Measurements from ENCODE around the gene ZFYVE19. TPM values are rescaled to one million over a fixed set of nuclear protein-coding genes. Genes with fewer than 3 reads are reported as not detected.

The ZFYVE19 gene
- total RNA-seq, 1 experiment from 2014 or later = 19.2 TPM

DNA sequence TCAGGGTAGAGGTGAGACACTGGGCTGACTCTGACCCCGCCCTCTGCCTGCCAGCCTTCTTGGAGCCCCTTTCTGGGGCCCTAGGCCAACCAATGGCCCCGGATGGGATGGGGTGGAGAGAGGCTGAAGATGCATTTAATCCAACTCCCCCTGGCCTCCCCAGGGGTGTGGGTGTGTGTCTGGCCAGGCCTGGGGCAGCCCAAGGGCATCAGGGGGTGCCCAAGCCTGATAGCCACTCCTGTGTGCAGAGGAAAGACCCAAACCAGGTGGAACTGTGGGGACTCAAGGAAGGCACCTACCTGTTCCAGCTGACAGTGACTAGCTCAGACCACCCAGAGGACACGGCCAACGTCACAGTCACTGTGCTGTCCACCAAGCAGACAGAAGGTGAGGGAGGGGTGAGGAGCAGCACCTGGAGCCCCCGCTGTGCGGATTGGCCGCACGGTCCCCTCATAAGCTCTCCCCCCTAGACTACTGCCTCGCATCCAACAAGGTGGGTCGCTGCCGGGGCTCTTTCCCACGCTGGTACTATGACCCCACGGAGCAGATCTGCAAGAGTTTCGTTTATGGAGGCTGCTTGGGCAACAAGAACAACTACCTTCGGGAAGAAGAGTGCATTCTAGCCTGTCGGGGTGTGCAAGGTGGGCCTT, 46.5 kb downstream of the ZFYVE19 start:
- no TSS peak for BruUV-seq (replicated peaks)
- H3K4me3 Mint-ChIP-seq (ENCODE audit: unreplicated experiment) = no peak overlapping the region
- H3K9me3 Mint-ChIP-seq (ENCODE audit: unreplicated experiment) = no peaks in the 10 kb centered on the region
- H3K4me1 Mint-ChIP-seq (ENCODE audit: insufficient read depth, unreplicated experiment) = no peaks in the 10 kb centered on the region
- H3K27me3 Mint-ChIP-seq (ENCODE audit: insufficient read depth, unreplicated experiment) = no peaks in the 10 kb centered on the region
- intact Hi-C loops (cut with micrococcal nuclease) = no loop called here
- TF ChIP-seq, protein P1, sequence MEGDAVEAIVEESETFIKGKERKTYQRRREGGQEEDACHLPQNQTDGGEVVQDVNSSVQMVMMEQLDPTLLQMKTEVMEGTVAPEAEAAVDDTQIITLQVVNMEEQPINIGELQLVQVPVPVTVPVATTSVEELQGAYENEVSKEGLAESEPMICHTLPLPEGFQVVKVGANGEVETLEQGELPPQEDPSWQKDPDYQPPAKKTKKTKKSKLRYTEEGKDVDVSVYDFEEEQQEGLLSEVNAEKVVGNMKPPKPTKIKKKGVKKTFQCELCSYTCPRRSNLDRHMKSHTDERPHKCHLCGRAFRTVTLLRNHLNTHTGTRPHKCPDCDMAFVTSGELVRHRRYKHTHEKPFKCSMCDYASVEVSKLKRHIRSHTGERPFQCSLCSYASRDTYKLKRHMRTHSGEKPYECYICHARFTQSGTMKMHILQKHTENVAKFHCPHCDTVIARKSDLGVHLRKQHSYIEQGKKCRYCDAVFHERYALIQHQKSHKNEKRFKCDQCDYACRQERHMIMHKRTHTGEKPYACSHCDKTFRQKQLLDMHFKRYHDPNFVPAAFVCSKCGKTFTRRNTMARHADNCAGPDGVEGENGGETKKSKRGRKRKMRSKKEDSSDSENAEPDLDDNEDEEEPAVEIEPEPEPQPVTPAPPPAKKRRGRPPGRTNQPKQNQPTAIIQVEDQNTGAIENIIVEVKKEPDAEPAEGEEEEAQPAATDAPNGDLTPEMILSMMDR (IDR thresholded peaks at IDR 0.05; ENCODE audit: unreplicated experiment) = no peak
- peaks cover 68% of the 10 kb centered on the region for H3K36me3 Mint-ChIP-seq (ENCODE audit: insufficient read depth, unreplicated experiment)
- DNase-seq (ENCODE audit: unreplicated experiment) = no peak
- ChIA-PET POLR2A (no interaction called here), CTCF (interaction anchor here (2.9 kb wide), 1 partner anchor 68 kb away, joined by 10 read pairs; no protein-coding TSS in a partner anchor)
- no peak overlapping the region for H3K27ac Mint-ChIP-seq (ENCODE audit: low read depth, unreplicated experiment)

GRCh38 chr15:40854161-40854560, 47.3 kb downstream of the ZFYVE19 start:
- ChIA-PET CTCF (interaction anchor here (2.9 to 7.8 kb wide), 2 partner anchors 41 to 69 kb away, joined by 10 to 131 read pairs; partner anchors contain the start of gene VPS18), POLR2A (interaction anchor here (1.8 kb wide), 1 partner anchor 40 kb away, joined by 10 read pairs; the partner anchor contains the start of gene VPS18)
- H3K9me3 Mint-ChIP-seq (ENCODE audit: unreplicated experiment) = no peaks in the 10 kb centered on the region
- H3K4me3 Mint-ChIP-seq (ENCODE audit: unreplicated experiment) = no peak overlapping the region
- H3K36me3 Mint-ChIP-seq (ENCODE audit: insufficient read depth, unreplicated experiment) = peaks cover 66% of the 10 kb centered on the region
- no peaks in the 10 kb centered on the region for H3K27me3 Mint-ChIP-seq (ENCODE audit: insufficient read depth, unreplicated experiment)
- H3K4me1 Mint-ChIP-seq (ENCODE audit: insufficient read depth, unreplicated experiment) = peaks cover 6% of the 10 kb centered on the region
- no peak for DNase-seq (ENCODE audit: unreplicated experiment)
- no peak overlapping the region for H3K27ac Mint-ChIP-seq (ENCODE audit: low read depth, unreplicated experiment)
- intact Hi-C loops (cut with micrococcal nuclease) = no loop called here
- TF ChIP-seq, protein P1 (IDR thresholded peaks at IDR 0.05; ENCODE audit: unreplicated experiment) = no peak
- BruUV-seq (replicated peaks) = no TSS peak

DNA sequence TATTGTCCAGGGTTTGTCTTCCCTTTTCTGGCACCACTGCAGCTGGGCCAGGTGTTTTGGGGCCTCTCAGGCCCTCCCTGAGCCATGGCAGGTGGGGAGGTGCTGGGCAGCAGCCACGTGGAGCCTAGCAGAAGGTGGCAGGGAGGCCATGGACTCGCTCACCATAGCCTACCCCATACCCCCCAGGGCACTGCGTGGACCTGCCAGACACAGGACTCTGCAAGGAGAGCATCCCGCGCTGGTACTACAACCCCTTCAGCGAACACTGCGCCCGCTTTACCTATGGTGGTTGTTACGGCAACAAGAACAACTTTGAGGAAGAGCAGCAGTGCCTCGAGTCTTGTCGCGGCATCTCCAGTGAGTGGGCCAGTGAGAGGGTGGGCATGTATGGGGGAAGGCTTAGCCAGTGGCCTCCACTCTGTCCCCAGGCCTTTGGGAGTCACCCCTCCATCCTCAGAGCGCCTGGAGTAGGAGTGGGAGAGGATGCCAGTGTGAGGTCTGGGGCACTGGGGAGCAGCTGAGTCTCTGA, 48.9 kb downstream of the ZFYVE19 start:
- no peaks in the 10 kb centered on the region for H3K9me3 Mint-ChIP-seq (ENCODE audit: unreplicated experiment)
- BruUV-seq (replicated peaks) = no TSS peak
- H3K27ac Mint-ChIP-seq (ENCODE audit: low read depth, unreplicated experiment) = no peak overlapping the region
- TF ChIP-seq, protein P1 (IDR thresholded peaks at IDR 0.05; ENCODE audit: unreplicated experiment) = no peak
- H3K4me1 Mint-ChIP-seq (ENCODE audit: insufficient read depth, unreplicated experiment) = peaks cover 12% of the 10 kb centered on the region
- CTCF ChIA-PET = interaction anchor here (0.5 to 7.8 kb wide), 9 partner anchors 9 to 316 kb away, joined by 3 to 131 read pairs (median 3); partner anchors contain the start of genes SPINT1 and VPS18
- no peaks in the 10 kb centered on the region for H3K27me3 Mint-ChIP-seq (ENCODE audit: insufficient read depth, unreplicated experiment)
- no peak overlapping the region for H3K4me3 Mint-ChIP-seq (ENCODE audit: unreplicated experiment)
- intact Hi-C loops (cut with micrococcal nuclease) = loop anchor here (5.0 kb wide), 1 partner anchor 108 kb away; no protein-coding TSS in a partner anchor
- H3K36me3 Mint-ChIP-seq (ENCODE audit: insufficient read depth, unreplicated experiment) = peaks cover 50% of the 10 kb centered on the region
- POLR2A ChIA-PET = interaction anchor here (0.6 to 5.3 kb wide), 4 partner anchors 22 to 39 kb away, joined by 3 to 63 read pairs (median 6); partner anchors contain the start of gene VPS18
- no peak for DNase-seq (ENCODE audit: unreplicated experiment)

- Mint-ChIP-seq H3K27ac (ENCODE audit: low read depth, unreplicated experiment) (no peak overlapping the region), H3K4me1 (ENCODE audit: insufficient read depth, unreplicated experiment) (peaks cover 13% of the 10 kb centered on the region), H3K9me3 (ENCODE audit: unreplicated experiment) (no peaks in the 10 kb centered on the region), H3K4me3 (ENCODE audit: unreplicated experiment) (no peak overlapping the region), H3K36me3 (ENCODE audit: insufficient read depth, unreplicated experiment) (peaks cover 40% of the 10 kb centered on the region), H3K27me3 (ENCODE audit: insufficient read depth, unreplicated experiment) (no peaks in the 10 kb centered on the region)
- no peak for DNase-seq (ENCODE audit: unreplicated experiment)
- intact Hi-C loops (cut with micrococcal nuclease) = loop anchor here (1.0 to 5.0 kb wide), 2 partner anchors 36 to 109 kb away; no protein-coding TSS in a partner anchor
- TF ChIP-seq, protein P1 (IDR thresholded peaks at IDR 0.05; ENCODE audit: unreplicated experiment) = no peak
- ChIA-PET CTCF (interaction anchor here (0.6 to 7.8 kb wide), 19 partner anchors 10 to 946 kb away, joined by 3 to 131 read pairs (median 4); partner anchors contain the start of genes DNAJC17, SPINT1, VPS18 and ZFYVE19), POLR2A (interaction anchor here (0.6 to 7.8 kb wide), 7 partner anchors 10 to 105 kb away, joined by 3 to 68 read pairs (median 3); partner anchors contain the start of genes RHOV and VPS18)
- no TSS peak for BruUV-seq (replicated peaks)
These were observed 49.9 kb downstream of the ZFYVE19 start for GRCh38 chr15:40856746-40857145.
